WTC11 (cell line): Measurements from ENCODE around the gene HAO1. TPM values are rescaled to one million over a fixed set of nuclear protein-coding genes. Genes with fewer than 3 reads are reported as not detected.

ENCODE experiments used
- ATAC-seq: fragments of 200-7000 bp; cut with Tn5 transposase; 2 replicates; pipeline ENCODE4 v1.10.0; 2021; ENCODE audit warnings: mild to moderate bottlenecking, moderate library complexity
- CTCF ChIA-PET: fragments of 300-600 bp; sonication (Branson Sonifier 250); formaldehyde crosslinking; loops from one replicate; lab custom pipeline; 2021; ENCODE audit warnings: antibody characterized with exemption; lab: Charles Lee
- POLR2A ChIA-PET: fragments of 350-600 bp; sonication (Branson Sonifier 250); formaldehyde crosslinking; loops from one replicate; lab custom pipeline; 2021; ENCODE audit warnings: antibody characterized with exemption; lab: Charles Lee
- DNase-seq: peaks from one replicate; pipeline ENCODE4 v3.0.0; 2021; ENCODE audit warnings: low spot score
- H3K27ac Mint-ChIP-seq: 2 replicates; pipeline ENCODE4 v1.8.0; 2021; ENCODE audit warnings: mixed read lengths
- H3K27me3 Mint-ChIP-seq: 2 replicates; pipeline ENCODE4 v1.8.0; 2021; ENCODE audit warnings: low read depth, mild to moderate bottlenecking, moderate library complexity, mixed read lengths
- H3K36me3 Mint-ChIP-seq: 2 replicates; pipeline ENCODE4 v1.8.0; 2021; ENCODE audit warnings: mixed read lengths
- H3K4me1 Mint-ChIP-seq: 2 replicates; pipeline ENCODE4 v1.8.0; 2022; ENCODE audit warnings: mixed read lengths
- H3K4me3 Mint-ChIP-seq: 2 replicates; pipeline ENCODE4 v1.8.0; 2021; ENCODE audit warnings: mild to moderate bottlenecking, moderate library complexity, mixed read lengths
- H3K9me3 Mint-ChIP-seq: 2 replicates; pipeline ENCODE4 v1.8.0; 2021; ENCODE audit warnings: mixed read lengths
- CBFB ChIP-seq: sonication (generic); formaldehyde crosslinking; IDR thresholded peaks from 2 replicates; pipeline ENCODE4 v1.8.1; 2022; ENCODE audit warnings: mild to moderate bottlenecking, low read depth, missing genetic modification reagents
- ELF4 ChIP-seq: sonication (generic); formaldehyde crosslinking; IDR thresholded peaks from 2 replicates; pipeline ENCODE4 v1.8.1; 2022; ENCODE audit warnings: low read depth, mild to moderate bottlenecking, moderate library complexity, missing genetic modification reagents
- FOXJ3 ChIP-seq: sonication (generic); formaldehyde crosslinking; IDR thresholded peaks from 2 replicates; pipeline ENCODE4 v1.9.0; 2021; ENCODE audit warnings: missing genetic modification reagents, mild to moderate bottlenecking, borderline replicate concordance
- GRHL2 ChIP-seq: fragments of 250-450 bp; sonication (Bioruptor Pico); IDR thresholded peaks from 2 replicates; pipeline ENCODE4 v1.8.0; 2022; ENCODE audit warnings: mild to moderate bottlenecking, moderate library complexity; ENCODE audit not compliant: insufficient replicate concordance, severe bottlenecking
- HMGXB4 ChIP-seq: sonication (generic); formaldehyde crosslinking; IDR thresholded peaks from 2 replicates; pipeline ENCODE4 v1.8.1; 2023; ENCODE audit warnings: mild to moderate bottlenecking, moderate library complexity, missing genetic modification reagents
- KAT7 ChIP-seq: sonication (generic); formaldehyde crosslinking; IDR thresholded peaks from 2 replicates; pipeline ENCODE4 v1.8.1; 2023; ENCODE audit warnings: missing genetic modification reagents, mild to moderate bottlenecking, borderline replicate concordance
- NFE2L1 ChIP-seq: sonication (generic); formaldehyde crosslinking; IDR thresholded peaks from 2 replicates; pipeline ENCODE4 v1.8.1; 2023; ENCODE audit warnings: missing genetic modification reagents
- NR1H2 ChIP-seq: sonication (generic); formaldehyde crosslinking; IDR thresholded peaks from 2 replicates; pipeline ENCODE4 v1.9.0; 2021; ENCODE audit warnings: mild to moderate bottlenecking, moderate library complexity, missing genetic modification reagents
- ZBTB21 ChIP-seq: sonication (generic); formaldehyde crosslinking; IDR thresholded peaks from 2 replicates; pipeline ENCODE4 v1.8.1; 2023; ENCODE audit warnings: mild to moderate bottlenecking, missing genetic modification reagents, borderline replicate concordance
- ZSCAN18 ChIP-seq: fragments of 250-450 bp; sonication (Bioruptor Pico); IDR thresholded peaks from 2 replicates; pipeline ENCODE4 v2.1.2; 2022; ENCODE audit warnings: mild to moderate bottlenecking, moderate library complexity
- total RNA-seq: library from RNA; stranded (reverse); gene quantifications from 3 replicates; pipeline ENCODE4 v1.2.3, GENCODE V29; 2021
- TF ChIP-seq, protein P1 (sequence below): sonication (generic); formaldehyde crosslinking; IDR thresholded peaks from 2 replicates; pipeline ENCODE4 v1.8.1; 2022; ENCODE audit warnings: mild to moderate bottlenecking, missing genetic modification reagents, moderate library complexity, borderline replicate concordance
- TF ChIP-seq, protein P2 (sequence below): sonication (generic); formaldehyde crosslinking; IDR thresholded peaks from 2 replicates; pipeline ENCODE4 v1.8.0; 2022; ENCODE audit warnings: mild to moderate bottlenecking, missing genetic modification reagents
- TF ChIP-seq, protein P3 (sequence below): sonication (generic); formaldehyde crosslinking; IDR thresholded peaks from 2 replicates; pipeline ENCODE4 v1.8.1; 2023; ENCODE audit warnings: mild to moderate bottlenecking, missing genetic modification reagents, moderate library complexity
- TF ChIP-seq, protein P4 (sequence below): fragments of 250-450 bp; sonication (Bioruptor Pico); IDR thresholded peaks from 2 replicates; pipeline ENCODE4 v1.9.0; 2021; ENCODE audit warnings: mild to moderate bottlenecking, borderline replicate concordance
- TF ChIP-seq, protein P5 (sequence below): sonication (generic); formaldehyde crosslinking; IDR thresholded peaks from 2 replicates; pipeline ENCODE4 v1.8.1; 2022; ENCODE audit warnings: low read depth, mild to moderate bottlenecking, moderate library complexity, missing genetic modification reagents, borderline replicate concordance
- TF ChIP-seq, protein P6 (sequence below): fragments of 250-450 bp; sonication (Bioruptor Pico); IDR thresholded peaks from 2 replicates; pipeline ENCODE4 v1.9.0; 2021; ENCODE audit warnings: moderate library complexity, mild to moderate bottlenecking, inconsistent platforms, borderline replicate concordance
- TF ChIP-seq, protein P7 (sequence below): sonication (generic); formaldehyde crosslinking; IDR thresholded peaks from 2 replicates; pipeline ENCODE4 v1.8.1; 2023; ENCODE audit warnings: mild to moderate bottlenecking, missing genetic modification reagents, moderate library complexity

Gene HAO1
- total RNA-seq, 1 experiment from 2014 or later, result not detected

DNA sequence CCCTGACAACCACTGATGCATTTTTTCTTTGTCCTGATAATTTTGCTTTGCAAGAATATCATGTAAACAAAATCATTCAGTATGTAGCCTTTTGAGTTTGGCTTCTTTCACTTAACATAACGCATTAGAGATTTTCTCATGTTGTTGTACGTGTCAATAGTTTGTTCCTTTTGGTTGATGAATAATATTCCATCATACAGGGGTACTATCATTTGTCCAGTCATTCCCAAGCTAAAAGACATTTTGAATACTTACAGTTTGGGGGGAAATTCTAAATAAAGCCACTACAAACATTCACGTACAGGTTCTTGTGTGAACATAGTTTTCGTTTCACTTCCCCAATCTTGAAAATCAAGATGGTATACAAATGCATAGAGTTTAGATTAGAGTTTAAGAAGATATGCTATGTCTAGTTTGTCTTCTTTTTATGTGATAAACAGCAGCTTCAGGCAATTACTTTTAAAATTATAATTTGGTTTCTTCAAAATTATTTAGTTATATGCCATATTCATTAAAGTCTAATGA is 5.2 kb downstream of the HAO1 start (continued):
- no peak for TF ChIP-seq ZSCAN18 (CRISPR knock-in tag)
- no peak for TF ChIP-seq FOXJ3 (CRISPR knock-in tag)

DNA sequence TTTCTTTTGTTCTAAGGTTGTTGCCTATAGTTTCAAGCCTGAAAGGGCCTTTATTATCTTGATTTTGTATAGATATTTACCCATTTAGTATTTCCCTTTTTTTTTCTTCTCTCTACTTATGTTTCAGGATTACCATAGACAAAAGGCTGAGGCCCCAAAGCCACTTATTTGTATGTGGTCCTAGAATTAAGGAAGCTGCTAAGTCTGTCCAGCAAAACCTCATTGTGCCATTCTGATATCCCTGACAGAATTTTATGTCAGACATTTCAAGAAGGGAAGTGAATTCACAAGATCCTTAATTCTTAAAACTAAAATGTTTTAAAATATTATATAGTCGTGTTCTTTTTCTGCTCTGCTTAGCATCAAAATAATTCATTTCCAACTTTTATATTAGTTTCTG is 6.9 kb downstream of the HAO1 start:
- Mint-ChIP-seq H3K4me3 (no peak overlapping the region), H3K36me3 (no peaks in the 10 kb centered on the region), H3K4me1 (peaks cover 4% of the 10 kb centered on the region; the same call in 1 of the 2 replicates), H3K9me3 (no peaks in the 10 kb centered on the region), H3K27ac (no peak overlapping the region), H3K27me3 (no peaks in the 10 kb centered on the region)
- no peak for ATAC-seq
- DNase-seq, result no peak
- CTCF ChIA-PET, result no interaction called here
- TF ChIP-seq, protein P1, sequence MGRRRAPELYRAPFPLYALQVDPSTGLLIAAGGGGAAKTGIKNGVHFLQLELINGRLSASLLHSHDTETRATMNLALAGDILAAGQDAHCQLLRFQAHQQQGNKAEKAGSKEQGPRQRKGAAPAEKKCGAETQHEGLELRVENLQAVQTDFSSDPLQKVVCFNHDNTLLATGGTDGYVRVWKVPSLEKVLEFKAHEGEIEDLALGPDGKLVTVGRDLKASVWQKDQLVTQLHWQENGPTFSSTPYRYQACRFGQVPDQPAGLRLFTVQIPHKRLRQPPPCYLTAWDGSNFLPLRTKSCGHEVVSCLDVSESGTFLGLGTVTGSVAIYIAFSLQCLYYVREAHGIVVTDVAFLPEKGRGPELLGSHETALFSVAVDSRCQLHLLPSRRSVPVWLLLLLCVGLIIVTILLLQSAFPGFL, result no peak
- TF ChIP-seq, protein P2, sequence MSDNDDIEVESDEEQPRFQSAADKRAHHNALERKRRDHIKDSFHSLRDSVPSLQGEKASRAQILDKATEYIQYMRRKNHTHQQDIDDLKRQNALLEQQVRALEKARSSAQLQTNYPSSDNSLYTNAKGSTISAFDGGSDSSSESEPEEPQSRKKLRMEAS (CRISPR knock-in tag), result no peak
- TF ChIP-seq, protein P3, sequence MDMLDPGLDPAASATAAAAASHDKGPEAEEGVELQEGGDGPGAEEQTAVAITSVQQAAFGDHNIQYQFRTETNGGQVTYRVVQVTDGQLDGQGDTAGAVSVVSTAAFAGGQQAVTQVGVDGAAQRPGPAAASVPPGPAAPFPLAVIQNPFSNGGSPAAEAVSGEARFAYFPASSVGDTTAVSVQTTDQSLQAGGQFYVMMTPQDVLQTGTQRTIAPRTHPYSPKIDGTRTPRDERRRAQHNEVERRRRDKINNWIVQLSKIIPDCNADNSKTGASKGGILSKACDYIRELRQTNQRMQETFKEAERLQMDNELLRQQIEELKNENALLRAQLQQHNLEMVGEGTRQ (CRISPR knock-in tag), result no peak
- TF ChIP-seq HMGXB4 (CRISPR knock-in tag) (no peak), KAT7 (CRISPR knock-in tag) (no peak), ELF4 (no peak), ZBTB21 (CRISPR knock-in tag) (no peak), CBFB (CRISPR knock-in tag) (no peak), GRHL2 (CRISPR knock-in tag) (no peak), NFE2L1 (no peak), NR1H2 (no peak)
- TF ChIP-seq, protein P4, sequence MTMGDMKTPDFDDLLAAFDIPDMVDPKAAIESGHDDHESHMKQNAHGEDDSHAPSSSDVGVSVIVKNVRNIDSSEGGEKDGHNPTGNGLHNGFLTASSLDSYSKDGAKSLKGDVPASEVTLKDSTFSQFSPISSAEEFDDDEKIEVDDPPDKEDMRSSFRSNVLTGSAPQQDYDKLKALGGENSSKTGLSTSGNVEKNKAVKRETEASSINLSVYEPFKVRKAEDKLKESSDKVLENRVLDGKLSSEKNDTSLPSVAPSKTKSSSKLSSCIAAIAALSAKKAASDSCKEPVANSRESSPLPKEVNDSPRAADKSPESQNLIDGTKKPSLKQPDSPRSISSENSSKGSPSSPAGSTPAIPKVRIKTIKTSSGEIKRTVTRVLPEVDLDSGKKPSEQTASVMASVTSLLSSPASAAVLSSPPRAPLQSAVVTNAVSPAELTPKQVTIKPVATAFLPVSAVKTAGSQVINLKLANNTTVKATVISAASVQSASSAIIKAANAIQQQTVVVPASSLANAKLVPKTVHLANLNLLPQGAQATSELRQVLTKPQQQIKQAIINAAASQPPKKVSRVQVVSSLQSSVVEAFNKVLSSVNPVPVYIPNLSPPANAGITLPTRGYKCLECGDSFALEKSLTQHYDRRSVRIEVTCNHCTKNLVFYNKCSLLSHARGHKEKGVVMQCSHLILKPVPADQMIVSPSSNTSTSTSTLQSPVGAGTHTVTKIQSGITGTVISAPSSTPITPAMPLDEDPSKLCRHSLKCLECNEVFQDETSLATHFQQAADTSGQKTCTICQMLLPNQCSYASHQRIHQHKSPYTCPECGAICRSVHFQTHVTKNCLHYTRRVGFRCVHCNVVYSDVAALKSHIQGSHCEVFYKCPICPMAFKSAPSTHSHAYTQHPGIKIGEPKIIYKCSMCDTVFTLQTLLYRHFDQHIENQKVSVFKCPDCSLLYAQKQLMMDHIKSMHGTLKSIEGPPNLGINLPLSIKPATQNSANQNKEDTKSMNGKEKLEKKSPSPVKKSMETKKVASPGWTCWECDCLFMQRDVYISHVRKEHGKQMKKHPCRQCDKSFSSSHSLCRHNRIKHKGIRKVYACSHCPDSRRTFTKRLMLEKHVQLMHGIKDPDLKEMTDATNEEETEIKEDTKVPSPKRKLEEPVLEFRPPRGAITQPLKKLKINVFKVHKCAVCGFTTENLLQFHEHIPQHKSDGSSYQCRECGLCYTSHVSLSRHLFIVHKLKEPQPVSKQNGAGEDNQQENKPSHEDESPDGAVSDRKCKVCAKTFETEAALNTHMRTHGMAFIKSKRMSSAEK (CRISPR knock-in tag), result no peak
- TF ChIP-seq, protein P5, sequence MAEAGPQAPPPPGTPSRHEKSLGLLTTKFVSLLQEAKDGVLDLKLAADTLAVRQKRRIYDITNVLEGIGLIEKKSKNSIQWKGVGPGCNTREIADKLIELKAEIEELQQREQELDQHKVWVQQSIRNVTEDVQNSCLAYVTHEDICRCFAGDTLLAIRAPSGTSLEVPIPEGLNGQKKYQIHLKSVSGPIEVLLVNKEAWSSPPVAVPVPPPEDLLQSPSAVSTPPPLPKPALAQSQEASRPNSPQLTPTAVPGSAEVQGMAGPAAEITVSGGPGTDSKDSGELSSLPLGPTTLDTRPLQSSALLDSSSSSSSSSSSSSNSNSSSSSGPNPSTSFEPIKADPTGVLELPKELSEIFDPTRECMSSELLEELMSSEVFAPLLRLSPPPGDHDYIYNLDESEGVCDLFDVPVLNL (CRISPR knock-in tag), result no peak
- TF ChIP-seq, protein P6, sequence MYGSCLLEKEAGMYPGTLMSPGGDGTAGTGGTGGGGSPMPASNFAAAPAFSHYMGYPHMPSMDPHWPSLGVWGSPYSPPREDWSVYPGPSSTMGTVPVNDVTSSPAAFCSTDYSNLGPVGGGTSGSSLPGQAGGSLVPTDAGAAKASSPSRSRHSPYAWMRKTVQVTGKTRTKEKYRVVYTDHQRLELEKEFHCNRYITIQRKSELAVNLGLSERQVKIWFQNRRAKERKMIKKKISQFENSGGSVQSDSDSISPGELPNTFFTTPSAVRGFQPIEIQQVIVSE (CRISPR knock-in tag), result no peak
- TF ChIP-seq, protein P7, sequence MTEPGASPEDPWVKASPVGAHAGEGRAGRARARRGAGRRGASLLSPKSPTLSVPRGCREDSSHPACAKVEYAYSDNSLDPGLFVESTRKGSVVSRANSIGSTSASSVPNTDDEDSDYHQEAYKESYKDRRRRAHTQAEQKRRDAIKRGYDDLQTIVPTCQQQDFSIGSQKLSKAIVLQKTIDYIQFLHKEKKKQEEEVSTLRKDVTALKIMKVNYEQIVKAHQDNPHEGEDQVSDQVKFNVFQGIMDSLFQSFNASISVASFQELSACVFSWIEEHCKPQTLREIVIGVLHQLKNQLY (CRISPR knock-in tag), result no peak
- POLR2A ChIA-PET, result no interaction called here
